ES-I3 (cell line): ENCODE data around the gene MED13L.
A peak's percentile ranks its signal among the peaks of the same experiment; 100 is the strongest.

Experiments
- H3K36me3 ChIP-seq: 2 replicates; pipeline ENCODE4 v1.6.1; 2013; ENCODE audit warnings: mild to moderate bottlenecking, low read length, control low read depth, moderate library complexity; ENCODE audit not compliant: insufficient read depth
- H3K4me1 ChIP-seq: 2 replicates; pipeline ENCODE4 v1.6.1; 2013; ENCODE audit warnings: mild to moderate bottlenecking, control low read depth, low read length; ENCODE audit not compliant: insufficient read depth
- H3K9ac ChIP-seq: 2 replicates; pipeline ENCODE4 v1.6.1; 2013; ENCODE audit warnings: low read depth, mild to moderate bottlenecking, low read length, moderate library complexity
- H3K9me3 ChIP-seq: 2 replicates; pipeline ENCODE4 v1.6.1; 2013; ENCODE audit warnings: mild to moderate bottlenecking, low read length, moderate library complexity; ENCODE audit not compliant: control insufficient read depth, insufficient read depth

Gene MED13L

GRCh38 chr12:115920395-115921183 lies 356.9 kb downstream of the MED13L start:
- H3K36me3 ChIP-seq, result no peaks in the 10 kb centered on the region
- H3K4me1 ChIP-seq, result no peaks in the 10 kb centered on the region
- H3K9me3 ChIP-seq, result no peaks in the 10 kb centered on the region; the same call in 1 of the 2 replicates
- H3K9ac ChIP-seq, result no peak overlapping the region

- no peak overlapping the region for H3K9ac ChIP-seq
- no peaks in the 10 kb centered on the region; the same call in 1 of the 2 replicates for H3K9me3 ChIP-seq
- no peaks in the 10 kb centered on the region for H3K36me3 ChIP-seq
- no peaks in the 10 kb centered on the region for H3K4me1 ChIP-seq
Observed at GRCh38 chr12:115918763-115919162, 358.7 kb downstream of the MED13L start.

DNA sequence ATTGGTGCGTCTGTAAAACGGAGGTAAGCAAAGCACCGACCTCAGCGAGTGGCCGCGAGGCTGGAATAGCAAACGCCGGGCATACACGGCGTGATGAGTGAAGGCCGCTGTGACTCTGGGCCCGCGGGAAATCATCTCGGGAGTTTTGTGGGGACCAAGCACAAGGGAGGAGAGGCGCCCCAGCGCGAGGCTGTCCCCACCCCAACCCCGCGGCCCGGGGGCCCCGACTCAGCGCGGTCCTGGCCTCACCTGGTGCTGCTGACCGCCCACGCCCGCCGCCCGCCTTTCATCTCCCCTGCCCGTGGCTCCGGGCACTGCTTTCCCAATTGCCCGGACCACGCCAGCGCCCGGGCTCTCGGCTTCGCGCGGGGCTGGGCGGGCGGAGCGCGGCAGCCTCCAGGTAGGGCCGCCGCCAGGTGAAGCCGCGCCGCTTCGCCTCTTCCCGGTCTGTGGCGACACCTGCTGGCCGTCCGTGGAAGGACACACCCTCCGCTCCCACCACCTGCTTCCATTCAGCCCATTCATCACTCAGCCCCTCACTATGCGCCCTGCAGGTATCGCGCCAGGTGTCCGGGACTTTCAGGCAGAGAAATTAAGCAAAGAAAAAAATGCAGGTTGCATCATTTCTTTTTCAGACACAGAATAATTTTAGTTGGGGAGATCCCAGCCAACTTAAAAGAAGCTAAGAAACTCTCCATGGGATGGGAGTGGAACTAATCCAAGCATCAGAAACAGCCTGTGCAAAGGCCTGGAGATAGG lies 360.4 kb downstream of the MED13L start:
- Histone ChIP-seq H3K9ac (peak overlapping the region; percentile 37; the same call in 1 of the 2 replicates), H3K4me1 (no peaks in the 10 kb centered on the region), H3K9me3 (no peaks in the 10 kb centered on the region), H3K36me3 (no peaks in the 10 kb centered on the region)

DNA sequence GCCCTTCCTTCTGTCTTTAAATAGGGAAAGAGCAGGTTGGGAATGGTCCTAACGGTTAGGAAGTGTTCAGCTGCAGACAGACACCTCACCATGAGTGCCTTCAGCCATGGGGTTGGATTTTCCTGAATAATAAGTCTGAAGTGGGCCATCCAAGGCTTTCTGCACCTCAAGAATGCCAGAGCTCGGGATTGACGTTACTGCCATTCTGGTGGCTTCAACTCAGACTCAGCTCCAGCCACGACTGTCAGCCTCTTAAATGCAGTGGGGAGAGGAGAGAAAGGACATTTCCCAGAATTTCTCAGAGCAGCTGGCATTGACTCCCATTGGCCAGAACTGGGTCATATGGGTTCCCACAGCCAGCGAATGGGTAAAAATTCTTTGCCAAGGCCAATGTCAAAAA lies 363.4 kb downstream of the MED13L start:
- Histone ChIP-seq H3K36me3 (no peaks in the 10 kb centered on the region), H3K9me3 (no peaks in the 10 kb centered on the region), H3K4me1 (no peaks in the 10 kb centered on the region), H3K9ac (no peak overlapping the region)

- no peak overlapping the region for H3K9ac ChIP-seq
- no peaks in the 10 kb centered on the region for H3K9me3 ChIP-seq
- no peaks in the 10 kb centered on the region for H3K4me1 ChIP-seq
- no peaks in the 10 kb centered on the region for H3K36me3 ChIP-seq
Observed at GRCh38 chr12:115912440-115912839, 365.1 kb downstream of the MED13L start.

GRCh38 chr12:115911360-115911759 lies 366.1 kb downstream of the MED13L start:
- H3K9me3 ChIP-seq, result no peaks in the 10 kb centered on the region
- no peaks in the 10 kb centered on the region for H3K36me3 ChIP-seq
- no peak overlapping the region for H3K9ac ChIP-seq
- H3K4me1 ChIP-seq, result no peaks in the 10 kb centered on the region

GRCh38 chr12:115910057-115910456 lies 367.4 kb downstream of the MED13L start:
- Histone ChIP-seq H3K36me3 (no peaks in the 10 kb centered on the region), H3K4me1 (no peaks in the 10 kb centered on the region), H3K9ac (no peak overlapping the region), H3K9me3 (no peaks in the 10 kb centered on the region)
